HG02938 (cell line): ENCODE results near the gene ILRUN.
"Not testable (repeated sequence)": the region's sequence is repeated elsewhere in the genome, so short reads cannot be mapped to it uniquely, and the experiment has no call there.

Experiments
- ATAC-seq: cut with Tn5 transposase; IDR thresholded peaks from one replicate; pipeline ENCODE4 v1.9.1; 2021; ENCODE audit warnings: mild to moderate bottlenecking, moderate library complexity; ENCODE audit not compliant: unreplicated experiment

The ILRUN gene

GRCh38 chr6:34667481-34668238 lies 28.9 kb downstream of the ILRUN start:
- ATAC-seq: no peak

- no peak for ATAC-seq
Observed at GRCh38 chr6:34665019-34665418, 31.5 kb downstream of the ILRUN start.

- ATAC-seq: no peak
Observed at GRCh38 chr6:34664256-34664971, 32.2 kb downstream of the ILRUN start.

GRCh38 chr6:34663831-34664255 lies 32.7 kb downstream of the ILRUN start:
- ATAC-seq: no peak

- no peak for ATAC-seq
Observed at GRCh38 chr6:34663371-34663770, 33.2 kb downstream of the ILRUN start.

GRCh38 chr6:34661357-34661756 lies 35.2 kb downstream of the ILRUN start:
- ATAC-seq: no peak

- ATAC-seq: no peak
Observed at GRCh38 chr6:34658605-34659265, 37.8 kb downstream of the ILRUN start.

GRCh38 chr6:34657979-34658480 lies 38.5 kb downstream of the ILRUN start:
- not testable (repeated sequence) for ATAC-seq

- no peak for ATAC-seq
Observed at GRCh38 chr6:34657307-34657978, 39.1 kb downstream of the ILRUN start.

- no peak for ATAC-seq
Observed at GRCh38 chr6:34657037-34657306, 39.6 kb downstream of the ILRUN start.

GRCh38 chr6:34656378-34657036 lies 40.1 kb downstream of the ILRUN start:
- ATAC-seq: peak; percentile 87

GRCh38 chr6:34655876-34656377 lies 40.6 kb downstream of the ILRUN start:
- ATAC-seq: not testable (repeated sequence)

GRCh38 chr6:34654061-34654710 lies 42.4 kb downstream of the ILRUN start:
- ATAC-seq: no peak

GRCh38 chr6:34652263-34652662 lies 44.3 kb downstream of the ILRUN start:
- ATAC-seq: no peak

GRCh38 chr6:34650823-34651222 lies 45.7 kb downstream of the ILRUN start:
- ATAC-seq: no peak

GRCh38 chr6:34650232-34650631 lies 46.3 kb downstream of the ILRUN start:
- ATAC-seq: not testable (repeated sequence)

GRCh38 chr6:34648806-34649205 lies 47.8 kb downstream of the ILRUN start:
- ATAC-seq: no peak
